NCI-H2196 treated with DMSO at 0.1 percent for 48 hours (cell line): Measurements from ENCODE around the gene XRCC5.
"Not testable (repeated sequence)": the region's sequence is repeated elsewhere in the genome, so short reads cannot be mapped to it uniquely, and the experiment has no call there.

Experiments used
- DNase-seq: peaks from one replicate; lab custom pipeline; 2025; ENCODE audit not compliant: unreplicated experiment; lab: John Stamatoyannopoulos, UW

Gene XRCC5

GRCh38 chr2:216117561-216118340 lies 8.6 kb downstream of the XRCC5 start:
- no peak for DNase-seq

DNA sequence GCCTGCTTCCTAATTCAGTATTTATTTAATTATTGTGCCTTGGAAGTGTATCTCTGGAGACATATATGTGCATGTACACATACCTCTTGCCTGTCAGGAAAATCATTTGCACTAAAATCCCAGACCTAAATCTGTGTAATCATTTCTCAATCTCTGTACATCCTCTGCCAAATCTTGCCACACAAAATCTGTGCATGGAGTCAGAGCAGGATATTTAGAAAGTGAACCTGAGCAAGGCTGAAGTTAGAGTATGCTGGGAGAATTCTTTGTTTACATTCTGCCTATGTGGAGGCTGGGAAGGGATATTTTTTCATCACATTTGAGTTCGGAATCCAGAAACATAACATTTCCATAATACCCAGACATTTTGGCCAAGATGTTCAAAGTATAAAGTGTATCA lies 9.3 kb downstream of the XRCC5 start:
- DNase-seq: no peak

DNA sequence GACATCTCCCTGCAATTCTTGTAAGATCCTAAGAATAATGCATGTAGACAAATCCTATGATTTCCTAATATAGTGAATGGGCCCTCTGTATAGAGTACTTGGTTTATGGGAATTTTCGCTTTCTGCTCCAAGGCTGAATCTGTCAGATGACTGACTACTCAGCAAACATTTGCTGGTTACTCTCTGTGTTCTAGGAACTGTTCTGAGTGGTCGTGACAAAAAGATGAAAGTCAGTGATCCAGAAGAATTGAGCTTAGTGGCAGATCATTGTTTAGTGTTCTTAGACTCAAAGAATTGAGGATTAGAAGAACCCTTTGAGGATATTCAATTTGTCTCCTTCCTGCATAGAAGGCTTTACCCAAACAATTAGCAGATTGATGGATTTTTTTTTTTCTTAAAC lies 10.0 kb downstream of the XRCC5 start:
- DNase-seq: no peak

DNA sequence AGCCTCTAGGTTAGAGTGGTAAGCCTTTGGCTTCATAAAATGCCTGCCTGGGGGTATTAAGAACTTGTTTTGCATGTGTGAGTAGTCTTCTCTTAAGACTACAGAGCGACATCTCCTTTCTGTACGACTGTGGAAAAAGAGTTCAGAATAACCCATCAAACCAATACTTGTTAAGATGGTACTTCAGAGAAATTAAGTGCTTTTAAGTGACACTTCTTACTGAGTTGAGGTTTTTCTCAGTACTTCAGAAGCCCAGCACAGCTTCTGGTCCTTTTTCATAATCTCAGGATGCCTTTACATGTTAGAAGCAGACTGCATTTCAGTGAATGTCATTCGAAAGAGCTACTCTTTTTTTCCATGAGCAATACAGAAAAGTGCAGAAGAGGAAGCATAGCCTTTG lies 10.8 kb downstream of the XRCC5 start:
- no peak for DNase-seq

- DNase-seq: no peak
These were observed 12.1 kb downstream of the XRCC5 start for GRCh38 chr2:216121255-216121654.

GRCh38 chr2:216126943-216127342 lies 17.8 kb downstream of the XRCC5 start:
- no peak for DNase-seq

DNA sequence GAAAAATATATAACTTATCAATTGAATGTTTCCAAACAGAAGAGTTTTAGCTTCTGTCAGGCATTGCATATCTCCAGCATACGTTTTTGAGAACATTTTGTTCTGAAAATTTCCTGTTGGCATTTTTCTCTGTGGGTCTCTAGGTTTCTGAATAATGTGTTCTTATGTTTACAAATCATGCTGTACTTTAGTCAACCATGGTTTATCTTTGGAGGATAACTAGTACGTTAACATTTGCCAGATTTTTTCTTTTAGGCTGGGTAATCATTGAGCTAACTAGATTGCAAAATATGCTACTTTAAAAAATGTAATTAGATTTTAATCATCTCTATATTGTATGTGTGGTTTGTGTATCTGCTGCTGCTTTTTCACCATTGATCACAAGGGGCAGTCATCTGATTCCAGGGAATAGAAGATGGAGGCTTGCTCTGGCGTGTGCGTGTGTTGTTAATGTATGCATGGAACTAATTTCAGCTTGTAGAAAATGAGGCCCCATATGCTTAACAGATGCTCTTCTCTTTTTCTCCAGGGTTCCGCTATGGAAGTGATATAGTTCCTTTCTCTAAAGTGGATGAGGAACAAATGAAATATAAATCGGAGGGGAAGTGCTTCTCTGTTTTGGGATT lies 21.3 kb downstream of the XRCC5 start:
- no peak for DNase-seq

- DNase-seq: no peak
These were observed 22.2 kb downstream of the XRCC5 start for GRCh38 chr2:216131175-216131926.

GRCh38 chr2:216132585-216132984 lies 23.4 kb downstream of the XRCC5 start:
- no peak for DNase-seq

DNA sequence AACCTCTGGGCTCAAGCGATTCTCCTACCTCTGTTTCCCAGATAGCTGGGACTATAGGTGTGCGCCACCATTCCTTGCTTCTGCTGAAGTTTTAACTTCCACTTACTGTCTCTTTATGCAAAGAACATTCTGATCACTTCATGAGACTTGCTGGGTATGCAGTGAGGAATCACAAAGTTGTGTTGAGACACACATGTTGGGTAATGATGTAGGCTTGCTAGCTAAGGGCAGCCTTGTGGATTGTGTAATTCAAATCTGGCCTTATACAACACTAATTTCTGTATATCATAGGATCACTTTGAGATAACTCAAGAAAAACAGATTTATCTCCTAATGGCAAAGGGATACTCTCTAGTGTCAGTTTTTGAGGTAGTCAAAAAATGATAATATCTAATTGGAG lies 24.2 kb downstream of the XRCC5 start:
- DNase-seq: no peak

DNA sequence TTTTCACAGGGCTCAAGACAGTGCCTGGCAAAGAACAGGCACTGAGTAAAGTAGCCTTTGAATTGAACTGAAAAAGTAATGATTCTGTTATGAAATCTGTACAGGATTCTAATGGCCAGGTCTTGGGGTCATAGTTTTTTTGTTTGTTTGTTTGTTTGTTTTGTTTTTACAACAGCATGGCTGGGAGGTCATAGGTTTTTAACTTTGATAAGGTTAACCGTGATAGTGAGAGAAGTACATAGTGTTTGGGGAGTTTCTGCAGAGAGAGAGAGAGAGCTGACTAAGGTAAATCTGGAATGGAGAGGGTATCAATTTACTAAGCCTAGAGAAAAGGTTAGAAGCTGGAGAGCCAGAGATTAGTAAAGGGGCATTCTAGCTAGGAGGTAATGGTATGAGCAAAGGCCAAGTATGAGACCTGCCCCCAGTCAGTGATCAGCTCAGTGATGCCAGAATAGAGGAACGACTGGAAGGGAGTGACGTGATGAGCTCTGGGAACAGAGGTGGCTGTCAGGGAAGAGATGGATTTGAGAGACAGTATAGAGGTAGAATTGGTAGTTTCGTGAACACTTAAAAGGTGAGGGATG lies 25.9 kb downstream of the XRCC5 start:
- DNase-seq: no peak

- DNase-seq: no peak
These were observed 30.7 kb downstream of the XRCC5 start for GRCh38 chr2:216139884-216140283.

GRCh38 chr2:216141516-216141915 lies 32.4 kb downstream of the XRCC5 start:
- DNase-seq: not testable (repeated sequence)

DNA sequence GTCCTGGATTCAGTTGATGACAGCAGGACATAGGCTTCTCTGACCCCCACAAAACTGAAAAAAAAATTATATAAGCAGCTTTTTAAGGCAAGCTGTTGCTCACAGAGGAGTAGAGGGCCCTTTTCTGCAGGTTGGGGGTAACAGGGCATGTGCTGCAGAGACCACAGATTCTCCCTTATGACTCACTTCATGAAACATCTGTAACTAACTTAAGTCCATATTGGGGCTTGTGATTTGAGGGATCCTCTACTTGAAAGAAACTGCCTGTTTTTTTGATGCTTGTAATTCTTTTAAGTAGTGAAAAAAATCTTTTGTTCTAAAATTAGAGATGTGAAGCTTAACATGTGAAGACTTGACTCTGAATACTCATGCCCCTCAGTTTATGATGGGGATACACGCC lies 33.4 kb downstream of the XRCC5 start:
- DNase-seq: no peak

GRCh38 chr2:216144372-216144771 lies 35.2 kb downstream of the XRCC5 start:
- DNase-seq: no peak

DNA sequence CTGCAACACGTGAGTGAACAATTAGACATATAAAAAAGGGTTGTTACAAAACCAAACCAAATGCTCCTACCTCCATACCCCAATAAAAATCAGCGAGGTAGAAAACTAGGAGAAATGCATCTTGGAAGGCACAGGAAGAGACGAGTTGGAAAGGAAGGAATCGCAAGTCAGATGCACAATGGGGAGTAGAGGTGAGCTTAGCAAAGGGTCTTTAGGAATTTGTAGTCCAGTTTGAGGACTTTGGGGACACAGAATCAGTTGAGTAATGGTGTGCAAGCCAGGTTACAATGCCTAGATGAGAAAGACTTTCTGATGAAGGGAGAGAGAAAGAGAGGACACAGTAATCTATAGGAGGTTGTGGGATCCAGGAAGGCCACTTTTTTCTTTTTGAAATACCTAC lies 35.7 kb downstream of the XRCC5 start:
- no peak for DNase-seq

DNA sequence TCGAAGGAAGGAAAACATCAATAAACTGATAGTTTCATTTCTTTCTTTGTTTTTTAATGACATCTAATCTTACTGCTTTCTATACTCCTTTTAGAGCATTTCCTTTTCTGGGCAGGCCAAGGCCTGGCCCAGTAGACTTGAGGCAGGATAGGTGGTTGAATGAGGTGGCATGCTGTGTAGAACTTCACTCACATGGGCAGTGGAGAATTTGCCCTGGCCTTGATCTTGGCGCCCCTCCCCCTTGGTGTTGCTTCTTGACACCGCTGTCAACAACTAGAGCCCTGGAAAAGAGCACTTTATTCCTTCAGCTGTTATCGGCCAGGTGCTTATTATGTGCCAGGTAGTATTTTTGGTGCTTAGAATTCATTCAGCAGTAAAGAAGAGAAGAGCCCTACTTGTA lies 37.4 kb downstream of the XRCC5 start:
- no peak for DNase-seq

GRCh38 chr2:216147172-216148131 lies 38.3 kb downstream of the XRCC5 start:
- DNase-seq: no peak

DNA sequence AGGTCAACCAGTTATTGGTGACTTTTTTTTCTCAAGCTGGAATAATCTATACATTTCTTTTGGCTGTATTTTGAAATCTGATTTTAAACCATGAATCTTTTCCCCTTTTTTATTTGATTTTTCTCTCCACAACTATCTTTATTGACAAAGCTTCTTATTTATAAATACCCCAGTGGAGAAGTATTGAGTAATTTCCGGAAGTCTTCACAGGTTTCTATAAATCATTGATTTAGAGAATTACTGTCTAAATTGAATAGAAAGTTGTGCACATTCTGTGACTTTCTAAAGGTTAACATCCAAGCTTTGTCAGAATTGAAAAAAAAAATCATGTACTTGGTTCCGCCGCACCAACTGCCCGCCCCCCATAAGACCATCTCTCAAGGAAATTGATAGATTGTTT lies 39.8 kb downstream of the XRCC5 start:
- DNase-seq: no peak

DNA sequence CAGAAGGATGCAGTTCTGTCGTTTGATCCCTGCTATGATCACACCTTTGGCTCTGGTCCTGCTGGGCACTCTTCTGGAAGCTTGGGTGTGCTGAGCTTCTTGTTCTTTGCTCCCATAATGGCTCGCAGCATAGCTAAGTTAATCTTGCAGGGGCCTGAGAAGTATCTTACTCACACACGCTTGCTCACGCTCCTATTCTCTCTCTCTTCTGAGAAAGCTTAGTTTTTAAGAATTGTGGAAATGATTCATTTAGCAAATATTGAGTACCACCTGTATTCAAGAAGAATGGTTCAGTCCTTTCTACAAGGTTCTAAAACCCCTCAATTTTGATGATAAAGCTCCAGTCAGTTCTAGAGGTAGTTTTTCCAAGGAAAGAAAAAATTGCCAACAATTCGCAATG lies 40.6 kb downstream of the XRCC5 start:
- DNase-seq: no peak
